Caco-2 (cell line): ENCODE results near the gene KCNK15. TPM values are rescaled to one million over a fixed set of nuclear protein-coding genes. Genes with fewer than 3 reads are reported as not detected.

Experiments used
- total RNA-seq: library from RNA; stranded (reverse); gene quantifications from 2 replicates; pipeline ENCODE4 v1.2.3, GENCODE V29; 2022

Gene KCNK15
- total RNA-seq, 1 experiment from 2014 or later = 2.9 TPM

Other genes starting within 250 kb of the KCNK15 start
- gene SERINC3, start 223.8 kb upstream of the KCNK15 start, total RNA-seq = 179 and 185 TPM in 2 replicates
- 25.9 and 29.5 TPM in 2 replicates for gene PKIG, start 163.3 kb upstream of the KCNK15 start, total RNA-seq
- gene ADA, start 94.2 kb upstream of the KCNK15 start, total RNA-seq = 21.1 and 23.5 TPM in 2 replicates
- not detected in 2 replicates for gene CCN5, start 30.5 kb upstream of the KCNK15 start, total RNA-seq
- 7.8 and 9.0 TPM in 2 replicates for gene RIMS4, start 64.7 kb downstream of the KCNK15 start, total RNA-seq
- gene YWHAB, start 139.8 kb downstream of the KCNK15 start, total RNA-seq = 522 and 539 TPM in 2 replicates
- gene PABPC1L, start 164.2 kb downstream of the KCNK15 start, total RNA-seq = 242 and 255 TPM in 2 replicates
- gene TOMM34, start 214.5 kb downstream of the KCNK15 start, total RNA-seq = 131 and 139 TPM in 2 replicates
- 68.3 and 74.7 TPM in 2 replicates for gene STK4, start 220.6 kb downstream of the KCNK15 start, total RNA-seq